Astrocyte of the spinal cord (primary cell): ENCODE data around the gene USO1.

Experiments
- DNase-seq: peaks from one replicate; pipeline ENCODE4 v3.0.0; 2011; ENCODE audit warnings: low read depth, low spot score
- H3K4me3 ChIP-seq: 2 replicates; pipeline ENCODE4 v1.5.1; 2011; ENCODE audit warnings: low read depth, mild to moderate bottlenecking, low read length, moderate library complexity
- in situ Hi-C: cut with HindIII; loops from 2 replicates; pipeline ENCODE4 v1.10.0; 2017; ENCODE audit warnings: low sequenced_read_pairs
- TF ChIP-seq, protein P1 (sequence below): IDR thresholded peaks from 2 replicates; pipeline ENCODE4 v1.5.1; 2012; ENCODE audit warnings: low read depth, mild to moderate bottlenecking, low read length, inconsistent platforms

The USO1 gene, protein sequence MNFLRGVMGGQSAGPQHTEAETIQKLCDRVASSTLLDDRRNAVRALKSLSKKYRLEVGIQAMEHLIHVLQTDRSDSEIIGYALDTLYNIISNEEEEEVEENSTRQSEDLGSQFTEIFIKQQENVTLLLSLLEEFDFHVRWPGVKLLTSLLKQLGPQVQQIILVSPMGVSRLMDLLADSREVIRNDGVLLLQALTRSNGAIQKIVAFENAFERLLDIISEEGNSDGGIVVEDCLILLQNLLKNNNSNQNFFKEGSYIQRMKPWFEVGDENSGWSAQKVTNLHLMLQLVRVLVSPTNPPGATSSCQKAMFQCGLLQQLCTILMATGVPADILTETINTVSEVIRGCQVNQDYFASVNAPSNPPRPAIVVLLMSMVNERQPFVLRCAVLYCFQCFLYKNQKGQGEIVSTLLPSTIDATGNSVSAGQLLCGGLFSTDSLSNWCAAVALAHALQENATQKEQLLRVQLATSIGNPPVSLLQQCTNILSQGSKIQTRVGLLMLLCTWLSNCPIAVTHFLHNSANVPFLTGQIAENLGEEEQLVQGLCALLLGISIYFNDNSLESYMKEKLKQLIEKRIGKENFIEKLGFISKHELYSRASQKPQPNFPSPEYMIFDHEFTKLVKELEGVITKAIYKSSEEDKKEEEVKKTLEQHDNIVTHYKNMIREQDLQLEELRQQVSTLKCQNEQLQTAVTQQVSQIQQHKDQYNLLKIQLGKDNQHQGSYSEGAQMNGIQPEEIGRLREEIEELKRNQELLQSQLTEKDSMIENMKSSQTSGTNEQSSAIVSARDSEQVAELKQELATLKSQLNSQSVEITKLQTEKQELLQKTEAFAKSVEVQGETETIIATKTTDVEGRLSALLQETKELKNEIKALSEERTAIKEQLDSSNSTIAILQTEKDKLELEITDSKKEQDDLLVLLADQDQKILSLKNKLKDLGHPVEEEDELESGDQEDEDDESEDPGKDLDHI

DNA sequence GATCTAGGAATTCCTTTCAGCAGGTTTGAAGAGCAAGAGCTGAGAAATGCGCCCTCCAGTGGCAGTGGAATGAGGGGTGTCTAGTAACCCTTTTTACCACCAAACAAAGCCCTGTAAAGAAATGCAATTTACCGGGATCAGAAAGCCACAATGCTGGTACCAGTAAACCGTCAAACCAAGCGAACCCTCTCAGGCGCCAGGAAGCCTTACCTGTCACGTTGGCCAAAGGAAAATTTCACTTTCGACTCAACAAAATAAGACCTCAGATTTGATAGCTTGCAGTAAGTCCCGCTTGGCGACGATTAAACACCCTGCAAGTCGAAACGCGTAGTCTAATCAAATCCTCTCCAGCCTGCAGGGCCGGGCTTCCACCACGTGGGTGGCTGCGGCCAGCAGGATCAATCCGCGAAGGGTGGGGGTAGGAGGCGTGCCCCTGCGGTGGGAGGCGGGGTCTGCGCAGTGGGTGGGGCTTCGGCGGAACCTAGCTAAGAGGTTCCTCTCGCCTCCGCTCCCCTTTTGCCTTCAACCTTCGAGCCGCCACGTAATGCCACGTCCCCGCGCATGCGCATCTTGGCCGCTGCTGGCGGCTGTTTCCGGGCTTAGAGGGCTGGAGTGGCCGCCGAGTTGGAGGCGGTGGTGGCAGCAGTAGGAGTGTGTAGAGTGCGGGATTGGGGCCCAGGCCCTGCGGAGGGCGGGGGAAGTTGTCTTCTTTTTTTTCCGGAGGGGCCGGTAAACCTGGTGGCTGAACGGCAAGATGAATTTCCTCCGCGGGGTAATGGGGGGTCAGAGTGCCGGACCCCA lies at the start of gene USO1:
USO1 (plus strand) TSS at position 512 of the 801 bp plus-strand sequence; CDS start at position 755, 243 bp downstream.
- in situ Hi-C loops, result no loop called here
- peak within 1 kb of the TSS; percentile 100 for H3K4me3 ChIP-seq
- DNase-seq, result peak; percentile 99
- TF ChIP-seq, protein P1, sequence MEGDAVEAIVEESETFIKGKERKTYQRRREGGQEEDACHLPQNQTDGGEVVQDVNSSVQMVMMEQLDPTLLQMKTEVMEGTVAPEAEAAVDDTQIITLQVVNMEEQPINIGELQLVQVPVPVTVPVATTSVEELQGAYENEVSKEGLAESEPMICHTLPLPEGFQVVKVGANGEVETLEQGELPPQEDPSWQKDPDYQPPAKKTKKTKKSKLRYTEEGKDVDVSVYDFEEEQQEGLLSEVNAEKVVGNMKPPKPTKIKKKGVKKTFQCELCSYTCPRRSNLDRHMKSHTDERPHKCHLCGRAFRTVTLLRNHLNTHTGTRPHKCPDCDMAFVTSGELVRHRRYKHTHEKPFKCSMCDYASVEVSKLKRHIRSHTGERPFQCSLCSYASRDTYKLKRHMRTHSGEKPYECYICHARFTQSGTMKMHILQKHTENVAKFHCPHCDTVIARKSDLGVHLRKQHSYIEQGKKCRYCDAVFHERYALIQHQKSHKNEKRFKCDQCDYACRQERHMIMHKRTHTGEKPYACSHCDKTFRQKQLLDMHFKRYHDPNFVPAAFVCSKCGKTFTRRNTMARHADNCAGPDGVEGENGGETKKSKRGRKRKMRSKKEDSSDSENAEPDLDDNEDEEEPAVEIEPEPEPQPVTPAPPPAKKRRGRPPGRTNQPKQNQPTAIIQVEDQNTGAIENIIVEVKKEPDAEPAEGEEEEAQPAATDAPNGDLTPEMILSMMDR, result peak; percentile 83

DNA sequence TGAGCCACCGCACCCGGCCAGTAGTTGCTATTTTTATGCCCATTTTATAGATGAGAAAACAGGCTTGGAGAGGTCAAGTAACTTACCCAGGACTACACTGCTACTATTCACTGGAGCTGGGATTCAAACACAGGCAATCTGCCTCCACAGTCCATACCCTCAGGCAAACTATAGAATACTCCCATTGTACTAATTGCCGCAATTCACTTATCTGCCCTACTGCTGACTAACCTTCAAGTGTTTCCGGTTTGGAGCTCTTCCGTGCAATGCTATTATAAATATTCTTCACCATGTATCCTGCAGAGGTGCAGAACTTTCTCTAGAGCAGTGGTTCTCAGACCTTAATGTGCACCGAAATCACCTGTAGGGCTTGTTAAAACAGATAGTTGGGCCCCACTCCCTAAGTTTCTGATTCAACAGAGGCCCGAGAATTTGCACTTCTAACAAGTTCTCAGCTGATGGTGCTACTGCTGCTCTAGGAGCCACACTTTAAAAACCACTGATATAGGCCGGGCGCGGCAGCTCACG lies 49.3 kb upstream of the USO1 start:
- in situ Hi-C loops, result no loop called here
- no peak for DNase-seq
- H3K4me3 ChIP-seq, result no peak overlapping the region
- TF ChIP-seq, protein P1, result no peak

- no peak for DNase-seq
- in situ Hi-C loops, result no loop called here
- TF ChIP-seq, protein P1, result no peak
Observed at GRCh38 chr4:75678473-75678872, 45.9 kb upstream of the USO1 start.

DNA sequence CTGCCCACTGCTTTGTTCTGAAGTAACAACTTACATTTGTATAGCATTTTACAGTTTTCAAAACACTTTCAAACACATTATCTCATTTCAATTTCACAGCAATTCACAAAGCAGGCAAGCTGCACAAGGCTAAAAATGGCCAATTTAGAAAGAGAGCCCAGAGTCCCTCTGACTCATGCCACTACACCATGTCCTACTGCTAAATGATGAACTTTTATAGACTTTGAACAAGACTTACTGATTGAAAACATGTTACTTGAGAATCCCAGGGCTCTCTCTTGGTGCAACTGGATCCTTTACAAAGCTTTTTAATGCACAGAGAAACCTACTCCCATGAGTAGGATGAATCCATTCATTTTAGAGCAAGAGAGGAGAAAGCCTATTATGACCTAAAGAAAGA lies 45.4 kb upstream of the USO1 start:
- no peak overlapping the region for H3K4me3 ChIP-seq
- in situ Hi-C loops, result no loop called here
- TF ChIP-seq, protein P1, result no peak
- DNase-seq, result no peak

More at GRCh38 chr4:75678473-75678872, 45.9 kb upstream of the USO1 start:
- H3K4me3 ChIP-seq, result no peak overlapping the region

DNA sequence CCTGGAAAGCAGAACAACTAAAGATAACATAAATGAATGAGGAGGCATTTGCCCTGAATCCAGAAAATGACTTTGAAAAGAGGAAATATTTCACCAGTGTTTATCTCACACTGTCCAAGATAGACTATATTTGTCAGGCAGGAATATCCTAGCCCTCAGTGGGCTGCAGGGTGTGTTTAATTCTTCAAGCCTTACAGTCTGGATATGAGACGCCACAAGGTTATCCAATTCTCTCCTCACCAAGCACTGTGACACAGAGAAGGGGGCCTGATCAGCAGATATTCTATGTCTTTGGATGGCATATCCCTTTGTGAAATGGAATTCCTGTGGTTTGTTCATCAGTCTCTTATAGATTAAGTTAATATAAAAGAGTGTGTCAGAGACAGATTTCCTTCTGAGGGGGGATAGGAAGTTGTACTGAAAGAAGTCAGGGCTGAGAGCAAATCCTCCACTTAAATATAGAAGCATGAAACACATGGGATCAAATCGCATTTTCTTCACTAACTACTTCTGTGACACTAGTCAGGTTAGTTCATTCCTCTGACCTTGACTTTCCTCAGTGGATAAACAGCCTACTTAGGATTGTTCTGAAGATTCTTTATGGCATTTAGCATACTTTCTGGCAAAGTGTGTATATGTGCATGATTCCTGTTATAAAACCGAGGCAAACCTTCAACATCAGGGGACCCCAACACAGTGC lies 44.4 kb upstream of the USO1 start:
- no peak for DNase-seq
- H3K4me3 ChIP-seq, result no peak overlapping the region
- in situ Hi-C loops, result no loop called here
- TF ChIP-seq, protein P1, result no peak
